Stimulated activated CD4-positive, alpha-beta T cell treated with anti-CD3 and anti-CD28 coated beads, Interleukin-12 subunit alpha, Interleukin-12 subunit beta, amount 100 ng/mL, for 4 hours (primary cell): Measurements from ENCODE around the gene NUP160.
"Not testable (repeated sequence)": the region's sequence is repeated elsewhere in the genome, so short reads cannot be mapped to it uniquely, and the experiment has no call there.

Experiments used
- DNase-seq: peaks from one replicate; pipeline ENCODE4 v3.0.0-alpha.2; 2020

Gene NUP160, protein sequence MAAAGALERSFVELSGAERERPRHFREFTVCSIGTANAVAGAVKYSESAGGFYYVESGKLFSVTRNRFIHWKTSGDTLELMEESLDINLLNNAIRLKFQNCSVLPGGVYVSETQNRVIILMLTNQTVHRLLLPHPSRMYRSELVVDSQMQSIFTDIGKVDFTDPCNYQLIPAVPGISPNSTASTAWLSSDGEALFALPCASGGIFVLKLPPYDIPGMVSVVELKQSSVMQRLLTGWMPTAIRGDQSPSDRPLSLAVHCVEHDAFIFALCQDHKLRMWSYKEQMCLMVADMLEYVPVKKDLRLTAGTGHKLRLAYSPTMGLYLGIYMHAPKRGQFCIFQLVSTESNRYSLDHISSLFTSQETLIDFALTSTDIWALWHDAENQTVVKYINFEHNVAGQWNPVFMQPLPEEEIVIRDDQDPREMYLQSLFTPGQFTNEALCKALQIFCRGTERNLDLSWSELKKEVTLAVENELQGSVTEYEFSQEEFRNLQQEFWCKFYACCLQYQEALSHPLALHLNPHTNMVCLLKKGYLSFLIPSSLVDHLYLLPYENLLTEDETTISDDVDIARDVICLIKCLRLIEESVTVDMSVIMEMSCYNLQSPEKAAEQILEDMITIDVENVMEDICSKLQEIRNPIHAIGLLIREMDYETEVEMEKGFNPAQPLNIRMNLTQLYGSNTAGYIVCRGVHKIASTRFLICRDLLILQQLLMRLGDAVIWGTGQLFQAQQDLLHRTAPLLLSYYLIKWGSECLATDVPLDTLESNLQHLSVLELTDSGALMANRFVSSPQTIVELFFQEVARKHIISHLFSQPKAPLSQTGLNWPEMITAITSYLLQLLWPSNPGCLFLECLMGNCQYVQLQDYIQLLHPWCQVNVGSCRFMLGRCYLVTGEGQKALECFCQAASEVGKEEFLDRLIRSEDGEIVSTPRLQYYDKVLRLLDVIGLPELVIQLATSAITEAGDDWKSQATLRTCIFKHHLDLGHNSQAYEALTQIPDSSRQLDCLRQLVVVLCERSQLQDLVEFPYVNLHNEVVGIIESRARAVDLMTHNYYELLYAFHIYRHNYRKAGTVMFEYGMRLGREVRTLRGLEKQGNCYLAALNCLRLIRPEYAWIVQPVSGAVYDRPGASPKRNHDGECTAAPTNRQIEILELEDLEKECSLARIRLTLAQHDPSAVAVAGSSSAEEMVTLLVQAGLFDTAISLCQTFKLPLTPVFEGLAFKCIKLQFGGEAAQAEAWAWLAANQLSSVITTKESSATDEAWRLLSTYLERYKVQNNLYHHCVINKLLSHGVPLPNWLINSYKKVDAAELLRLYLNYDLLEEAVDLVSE (N-terminal part only)

DNA sequence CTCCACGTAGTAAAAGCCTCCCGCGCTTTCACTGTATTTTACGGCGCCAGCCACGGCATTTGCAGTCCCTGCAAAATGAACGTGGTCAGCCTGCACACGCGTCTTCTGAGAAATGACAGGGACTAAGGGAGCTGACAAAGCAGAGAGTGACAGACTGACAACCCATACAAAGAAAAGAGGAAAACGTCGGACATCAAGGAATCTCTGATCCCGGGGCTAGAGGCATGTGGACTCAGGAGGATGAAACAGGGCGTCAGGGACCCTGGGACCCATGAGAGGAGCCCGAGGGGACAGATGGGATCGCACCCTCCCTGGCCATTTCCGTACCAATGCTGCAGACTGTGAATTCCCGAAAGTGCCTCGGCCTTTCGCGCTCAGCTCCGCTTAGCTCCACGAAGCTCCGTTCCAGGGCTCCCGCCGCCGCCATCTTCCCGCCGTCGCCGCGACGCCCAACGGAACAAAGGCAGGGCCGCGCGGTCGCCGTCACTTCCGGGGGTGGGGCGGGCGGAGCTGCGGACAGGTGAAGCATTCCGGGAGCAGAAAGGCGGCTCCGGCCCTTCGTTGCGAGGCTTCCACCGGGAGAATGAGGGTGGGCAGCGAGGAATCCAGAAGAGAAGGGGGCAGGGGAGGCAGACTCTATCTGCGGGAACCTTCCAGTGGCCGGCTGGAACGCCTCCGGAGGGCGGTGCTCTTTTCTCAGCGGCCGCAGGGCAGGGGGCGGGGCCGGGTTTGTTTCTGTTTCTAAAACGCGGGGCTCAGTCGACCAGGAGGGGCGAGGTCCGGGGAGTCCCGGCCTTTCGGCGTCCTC, at the start of gene NUP160:
Gene NUP160, minus strand, starts transcription at position 459 of the 808 bp plus-strand sequence. Its CDS starts 32 bp downstream, at position 427.
- DNase-seq: peak; percentile 90

DNA sequence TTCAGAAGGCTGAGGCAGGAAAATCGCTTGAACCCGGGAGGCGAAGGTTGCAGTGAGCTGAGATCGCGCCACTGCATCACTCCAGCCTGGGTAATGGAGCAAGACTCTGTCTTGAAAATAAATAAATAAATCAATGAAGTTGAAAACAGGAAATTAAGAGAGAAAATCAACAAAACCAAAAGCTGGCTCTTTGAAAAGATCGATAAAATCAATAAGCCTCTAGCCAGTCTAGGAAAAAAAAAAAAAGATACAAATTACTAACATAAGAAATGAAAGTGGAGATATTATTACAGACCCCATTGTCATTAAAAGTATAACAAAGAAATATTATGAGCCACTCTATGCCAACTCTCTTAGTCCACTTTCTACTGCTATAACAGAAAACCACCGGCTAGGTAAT, 48.0 kb upstream of the NUP160 start:
- no peak for DNase-seq

- DNase-seq: no peak
Measured at GRCh38 chr11:47895035-47895434, 46.9 kb upstream of the NUP160 start.

DNA sequence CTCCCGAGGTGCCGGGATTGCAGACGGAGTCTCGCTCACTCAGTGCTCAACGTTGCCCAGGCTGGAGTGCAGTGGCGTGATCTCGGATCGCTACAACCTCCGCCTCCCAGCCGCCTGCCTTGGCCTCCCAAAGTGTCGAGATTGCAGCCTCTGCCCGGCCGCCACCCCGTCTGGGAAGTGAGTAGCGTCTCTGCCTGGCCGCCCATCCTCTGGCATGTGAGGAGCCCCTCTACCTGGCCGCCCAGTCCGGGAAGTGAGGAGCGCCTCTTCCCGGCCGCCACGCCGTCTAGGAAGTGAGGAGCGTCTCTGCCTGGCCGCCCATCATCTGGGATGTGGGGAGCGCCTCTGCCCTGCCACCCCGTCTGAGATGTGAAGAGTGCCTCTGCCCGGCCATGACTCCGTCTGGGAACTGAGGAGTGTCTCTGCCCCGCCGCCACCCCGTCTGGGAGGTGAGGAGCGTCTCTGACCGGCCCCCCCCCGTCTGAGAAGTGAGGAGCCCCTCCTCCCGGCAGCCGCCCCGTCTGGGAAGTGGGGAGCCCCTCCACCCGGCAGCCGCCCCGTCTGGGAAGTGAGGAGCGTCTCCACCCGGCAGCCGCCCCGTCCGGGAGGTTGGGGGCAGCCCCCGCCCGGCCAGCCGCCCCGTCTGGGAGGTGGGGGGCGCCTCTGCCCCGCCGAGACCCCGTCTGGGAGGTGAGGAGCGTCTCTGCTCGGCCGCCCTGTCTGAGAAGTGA, 44.6 kb upstream of the NUP160 start:
- DNase-seq: not testable (repeated sequence)

- DNase-seq: no peak
Measured at GRCh38 chr11:47891886-47892285, 43.7 kb upstream of the NUP160 start.

GRCh38 chr11:47889714-47890441, 41.7 kb upstream of the NUP160 start:
- no peak for DNase-seq

DNA sequence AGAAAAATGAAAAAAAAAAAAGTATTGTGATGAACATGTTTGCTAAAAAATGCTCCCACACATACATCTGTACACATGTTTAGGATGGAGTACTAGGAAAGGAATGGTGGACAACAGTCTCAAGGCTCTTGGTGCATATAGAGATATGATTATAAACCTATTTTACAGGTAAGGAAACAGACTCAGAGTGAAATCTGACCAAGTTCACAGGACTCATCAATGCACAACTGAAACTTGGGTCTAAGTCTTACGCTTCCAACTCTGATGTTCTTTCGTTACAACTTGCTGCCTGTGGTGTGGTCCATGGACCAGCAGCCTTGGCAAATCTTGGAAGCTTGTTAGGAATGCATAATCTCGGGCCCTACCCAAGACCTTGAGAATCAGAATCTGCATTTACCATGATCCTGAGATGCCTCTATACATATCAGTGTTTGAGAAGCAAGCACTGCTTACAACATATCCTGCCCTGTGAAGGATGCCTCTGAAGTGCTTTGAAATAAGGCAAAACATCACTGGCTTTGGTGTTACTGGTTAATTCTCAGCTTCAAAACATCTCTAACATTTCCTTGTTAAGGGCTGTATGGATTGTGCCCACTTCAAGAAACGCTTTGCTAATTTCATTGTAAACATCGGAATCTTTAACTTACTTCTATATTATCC, 39.9 kb upstream of the NUP160 start:
- no peak for DNase-seq

DNA sequence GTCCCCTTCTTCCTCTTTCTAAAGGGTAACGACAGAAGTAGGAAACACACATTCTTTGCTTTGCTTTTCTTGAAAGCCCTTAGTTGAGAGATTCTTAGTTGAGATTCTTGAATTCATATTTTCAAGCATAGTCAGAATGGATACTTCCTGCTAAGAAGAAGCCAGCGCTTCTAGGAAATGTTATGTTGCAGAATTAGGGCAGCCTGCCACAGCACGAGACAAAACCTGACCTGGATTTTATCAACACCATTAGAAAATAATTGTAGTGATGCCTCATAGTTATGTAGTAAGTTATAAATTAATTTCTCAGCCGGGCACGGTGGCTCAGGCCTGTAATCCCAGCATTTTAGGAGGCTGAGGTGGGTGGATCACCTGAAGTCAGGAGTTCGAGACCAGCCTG, 37.9 kb upstream of the NUP160 start:
- no peak for DNase-seq

- DNase-seq: not testable (repeated sequence)
Measured at GRCh38 chr11:47882437-47882836, 34.3 kb upstream of the NUP160 start.

DNA sequence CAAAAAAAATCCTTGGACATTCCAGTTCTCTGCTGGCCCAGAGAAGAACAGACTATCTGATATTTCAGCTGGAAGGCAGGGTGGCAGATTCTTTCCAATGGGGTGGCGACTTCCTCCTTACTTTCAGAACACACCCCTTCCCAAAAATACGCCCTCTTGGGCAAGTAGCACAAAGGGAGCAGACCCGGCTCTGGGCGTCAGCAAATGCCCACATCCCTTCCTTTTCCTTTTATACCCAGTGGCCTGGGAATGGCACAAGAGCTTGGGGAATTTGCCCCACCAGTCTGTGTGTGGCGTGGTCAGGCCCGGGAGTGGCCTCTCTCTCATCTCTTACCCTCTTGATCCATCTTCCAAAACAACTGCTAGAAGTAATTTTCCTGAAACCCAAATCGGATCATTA, 33.0 kb upstream of the NUP160 start:
- no peak for DNase-seq

- no peak for DNase-seq
Measured at GRCh38 chr11:47879259-47880158, 31.4 kb upstream of the NUP160 start.

- DNase-seq: not testable (repeated sequence)
Measured at GRCh38 chr11:47875858-47876257, 27.7 kb upstream of the NUP160 start.

DNA sequence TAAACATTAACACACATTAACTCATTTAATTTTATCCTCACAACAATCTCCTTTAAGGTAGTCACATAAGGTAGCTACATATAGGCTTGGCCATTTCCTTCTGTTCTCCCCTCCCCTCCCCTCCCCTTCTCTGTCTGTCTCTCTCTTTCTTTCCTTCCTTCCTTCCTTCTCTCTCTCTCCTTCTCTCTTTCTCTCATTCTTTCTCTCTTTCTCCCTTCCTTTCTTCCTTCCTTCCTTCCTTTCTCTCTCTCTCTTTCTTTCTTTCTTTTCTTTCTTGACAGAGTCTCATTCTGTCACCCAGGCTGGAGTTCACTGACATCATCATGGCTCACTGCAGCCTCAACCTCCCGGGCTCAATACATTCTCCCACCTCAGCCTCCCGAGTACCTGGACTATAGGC, 22.3 kb upstream of the NUP160 start:
- DNase-seq: no peak

- DNase-seq: no peak
Measured at GRCh38 chr11:47869544-47870393, 21.6 kb upstream of the NUP160 start.

DNA sequence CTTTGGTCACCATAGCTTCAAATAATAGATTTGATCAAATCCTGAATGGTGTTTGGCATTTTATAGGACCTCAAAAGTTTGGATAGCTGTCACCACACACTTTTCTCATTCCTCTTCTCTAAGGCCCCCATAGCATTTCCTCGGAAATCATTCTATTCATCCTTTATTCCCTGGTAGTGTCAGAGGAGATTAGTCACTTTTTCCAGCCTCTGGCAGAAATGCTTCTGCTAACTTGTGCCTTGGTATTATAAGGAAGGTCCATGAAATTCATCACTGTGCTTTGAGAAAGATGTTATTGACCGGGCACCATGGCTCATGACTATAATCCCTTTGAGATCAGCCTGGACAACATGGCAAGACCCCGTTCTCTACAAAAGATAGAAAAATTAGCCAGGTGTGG, 19.7 kb upstream of the NUP160 start:
- no peak for DNase-seq

- not testable (repeated sequence) for DNase-seq
Measured at GRCh38 chr11:47866892-47867291, 18.7 kb upstream of the NUP160 start.

- no peak for DNase-seq
Measured at GRCh38 chr11:47864901-47865300, 16.8 kb upstream of the NUP160 start.

GRCh38 chr11:47863898-47864430, 15.8 kb upstream of the NUP160 start:
- DNase-seq: no peak
